Omental fat pad (tissue), 4 donors: ENCODE results near the gene RPL22. TPM values are rescaled to one million over a fixed set of nuclear protein-coding genes. Genes with fewer than 3 reads are reported as not detected.

Experiments used
- ATAC-seq: fragments of 150-250 bp; one replicate; pipeline ENCODE4 v1.9.1; 2016; ENCODE audit warnings: mild to moderate bottlenecking, moderate library complexity; ENCODE audit not compliant: low FRiP score
- DNase-seq: peaks from one replicate; pipeline ENCODE4 v3.0.0-alpha.2; 2019; ENCODE audit warnings: low spot score
- total RNA-seq, 4 donors: library from RNA; depleted of rRNA; stranded (reverse); fragments of >200 nt; gene quantifications; one replicate each; pipeline ENCODE4 v1.1.0, GENCODE V29; 2016
- TF ChIP-seq, protein P1 (sequence below), 3 donors: fragments of 450-650 bp; IDR thresholded peaks; one replicate each; pipeline ENCODE4 v1.5.1; 2016 to 2017; ENCODE audit warnings: antibody characterized with exemption in 3 of 3, mild to moderate bottlenecking in 3 of 3, moderate library complexity in 2 of 3

Gene RPL22
- total RNA-seq, 4 donors from 2014 or later, result 164 to 205 (median 191) TPM

DNA sequence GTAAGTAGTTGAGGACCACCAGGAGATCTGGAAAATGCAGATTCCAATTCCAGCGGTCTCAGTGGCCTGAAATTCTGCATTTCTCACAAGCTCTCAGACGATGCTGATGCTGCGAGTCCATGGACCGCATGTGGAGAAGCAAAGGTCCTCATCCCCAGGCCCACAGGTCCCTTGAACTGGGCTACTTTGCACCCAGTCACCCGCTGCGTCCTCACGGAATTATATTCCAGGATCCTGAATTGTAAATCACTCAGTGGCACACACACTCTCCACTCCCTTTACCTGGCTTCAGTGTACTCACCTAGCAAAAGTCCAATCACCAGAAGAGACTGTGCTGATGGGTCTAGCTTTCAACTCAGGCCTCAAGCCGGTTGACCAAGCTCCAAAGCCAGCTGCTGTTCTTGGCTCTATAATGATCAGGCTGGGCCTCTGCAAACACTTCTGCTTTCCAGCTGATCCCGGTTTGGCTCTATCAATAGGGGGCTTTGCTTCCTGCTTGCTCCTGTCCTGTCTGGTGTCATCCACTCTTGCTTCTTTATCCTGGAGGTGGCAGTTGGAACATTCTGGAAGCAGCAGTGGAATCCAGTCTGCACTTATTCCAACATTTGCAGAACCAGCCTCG lies 904 bp upstream of the RPL22 start:
- ATAC-seq, result no peak
- DNase-seq, result no peak
- TF ChIP-seq, protein P1, sequence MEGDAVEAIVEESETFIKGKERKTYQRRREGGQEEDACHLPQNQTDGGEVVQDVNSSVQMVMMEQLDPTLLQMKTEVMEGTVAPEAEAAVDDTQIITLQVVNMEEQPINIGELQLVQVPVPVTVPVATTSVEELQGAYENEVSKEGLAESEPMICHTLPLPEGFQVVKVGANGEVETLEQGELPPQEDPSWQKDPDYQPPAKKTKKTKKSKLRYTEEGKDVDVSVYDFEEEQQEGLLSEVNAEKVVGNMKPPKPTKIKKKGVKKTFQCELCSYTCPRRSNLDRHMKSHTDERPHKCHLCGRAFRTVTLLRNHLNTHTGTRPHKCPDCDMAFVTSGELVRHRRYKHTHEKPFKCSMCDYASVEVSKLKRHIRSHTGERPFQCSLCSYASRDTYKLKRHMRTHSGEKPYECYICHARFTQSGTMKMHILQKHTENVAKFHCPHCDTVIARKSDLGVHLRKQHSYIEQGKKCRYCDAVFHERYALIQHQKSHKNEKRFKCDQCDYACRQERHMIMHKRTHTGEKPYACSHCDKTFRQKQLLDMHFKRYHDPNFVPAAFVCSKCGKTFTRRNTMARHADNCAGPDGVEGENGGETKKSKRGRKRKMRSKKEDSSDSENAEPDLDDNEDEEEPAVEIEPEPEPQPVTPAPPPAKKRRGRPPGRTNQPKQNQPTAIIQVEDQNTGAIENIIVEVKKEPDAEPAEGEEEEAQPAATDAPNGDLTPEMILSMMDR (IDR thresholded peaks at IDR 0.05), result no peak

GRCh38 chr1:6198646-6199297 lies 623 bp downstream of the RPL22 start:
- TF ChIP-seq, protein P1 (IDR thresholded peaks at IDR 0.05), result no peak
- ATAC-seq (peak; percentile 11), DNase-seq (no peak)

DNA sequence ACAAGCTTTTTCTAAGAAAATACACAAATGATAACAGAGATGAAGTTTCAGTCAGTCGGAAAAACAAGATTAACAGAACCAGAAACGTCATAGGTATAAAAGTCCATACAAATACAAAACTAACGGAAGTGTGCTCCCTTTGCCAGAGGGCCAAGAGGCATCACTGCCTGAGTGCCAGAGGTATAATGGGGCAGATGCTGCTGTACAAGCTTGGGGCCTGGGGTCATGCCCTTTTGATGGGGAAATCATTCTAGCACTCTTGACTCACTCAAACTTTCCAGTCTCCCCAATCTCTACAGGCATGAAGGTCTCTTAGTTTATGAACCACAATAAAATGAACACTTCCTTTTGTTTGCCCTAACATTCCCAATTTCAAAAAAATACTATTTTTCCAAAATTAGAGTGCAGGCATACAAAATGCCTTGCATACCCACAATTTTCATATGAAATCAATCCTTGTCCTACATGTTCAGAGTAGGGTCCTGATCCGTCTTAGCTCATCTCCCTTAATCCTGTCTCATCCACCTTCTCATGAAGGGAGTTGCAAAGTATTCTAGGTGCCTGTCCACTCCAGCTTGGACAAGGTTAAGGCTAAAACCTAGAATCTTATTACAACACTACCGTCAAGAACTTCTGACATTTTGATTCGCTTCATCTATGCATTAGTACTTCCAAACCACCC lies 1.5 kb downstream of the RPL22 start:
- no peak for DNase-seq
- no peak for ATAC-seq
- TF ChIP-seq, protein P1 (IDR thresholded peaks at IDR 0.05), result no peak

DNA sequence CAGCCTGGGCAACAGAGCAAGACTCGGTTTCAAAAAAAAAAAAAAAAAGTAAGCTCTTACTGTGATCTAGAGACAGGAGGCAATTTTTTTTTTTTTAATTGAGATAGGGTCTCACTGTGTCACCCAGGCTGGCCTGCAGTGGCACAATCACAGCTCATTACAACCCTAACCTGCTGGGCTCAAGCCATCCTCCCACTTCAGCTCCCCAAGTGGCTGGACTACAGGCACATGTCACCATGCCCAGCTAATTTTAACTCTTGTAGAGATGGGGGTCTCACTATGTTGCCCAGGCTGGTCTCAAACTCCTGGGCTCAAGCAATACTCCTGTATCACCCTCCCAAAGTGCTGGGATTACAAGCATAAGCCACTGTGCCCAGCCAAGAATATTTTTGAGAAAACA lies 7.4 kb downstream of the RPL22 start:
- no peak for ATAC-seq
- TF ChIP-seq, protein P1 (IDR thresholded peaks at IDR 0.05), result no peak
- no peak for DNase-seq

DNA sequence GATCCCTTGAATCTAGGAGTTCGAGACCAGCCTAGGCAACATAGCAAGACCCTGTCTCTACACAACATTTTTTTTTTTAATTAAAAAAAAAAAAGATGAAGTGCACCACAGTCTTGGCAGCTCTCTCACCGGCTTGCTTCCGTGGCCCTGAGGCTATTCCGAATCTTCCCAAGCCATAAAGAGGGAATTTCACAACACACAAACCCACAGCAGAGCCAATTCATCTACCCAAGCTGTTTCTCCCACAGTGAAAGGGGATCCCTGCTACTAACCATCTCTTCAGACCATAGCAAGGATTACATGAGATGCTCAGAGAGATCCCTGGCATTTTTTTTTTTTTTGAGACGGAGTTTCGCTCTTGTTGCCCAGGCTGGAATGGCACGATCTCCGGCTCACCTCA lies 10.9 kb downstream of the RPL22 start:
- TF ChIP-seq, protein P1 (IDR thresholded peaks at IDR 0.05), result no peak
- ATAC-seq (no peak), DNase-seq (no peak)

GRCh38 chr1:6185635-6186382 lies 13.6 kb downstream of the RPL22 start:
- TF ChIP-seq, protein P1 (IDR thresholded peaks at IDR 0.05), result no peak
- no peak for ATAC-seq
- DNase-seq, result no peak
